ENCODE measurements around the gene SETBP1.

GRCh38 chr18:44790860-44791259, 110.2 kb downstream of the SETBP1 start:
- TF ChIP-seq CTCF (conservative IDR thresholded peaks at IDR 0.05; ENCODE audit: low read depth, low read length), result no peak
- TF ChIP-seq EZH2 (IDR thresholded peaks at IDR 0.05; ENCODE audit: borderline replicate concordance, low read depth, low read length, poor library complexity, severe bottlenecking), result no peak
